ENCODE results near the gene STKLD1.

Gene STKLD1

DNA sequence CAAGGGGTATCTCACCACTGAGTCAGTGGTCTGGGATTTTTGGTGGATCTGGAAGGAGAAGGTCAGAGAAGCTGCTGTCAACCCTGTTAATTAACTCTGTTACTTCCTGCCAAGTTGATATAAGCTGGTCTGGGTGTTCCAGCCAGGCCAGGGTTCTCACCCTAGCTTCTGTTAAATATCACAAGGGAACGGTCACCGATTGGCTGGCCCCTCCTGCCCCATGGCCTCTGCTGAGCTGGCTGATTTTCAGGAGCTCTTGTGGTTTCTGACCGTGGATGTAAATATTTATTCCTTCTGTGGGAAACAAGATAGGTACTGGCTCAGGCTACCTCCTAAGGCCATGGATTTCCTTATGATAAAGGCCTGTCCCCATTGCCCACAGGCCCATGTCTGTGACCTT is 47.0 kb downstream of the STKLD1 start:
- no peaks in the 10 kb centered on the region for H3K4me1 ChIP-seq
- H3K27ac ChIP-seq, result no peak overlapping the region
- no peaks in the 10 kb centered on the region for H3K36me3 ChIP-seq (ENCODE audit: control insufficient read depth, insufficient read depth, low read length)
- H3K9ac ChIP-seq, result no peak overlapping the region
- H3K4me3 ChIP-seq (ENCODE audit: low read depth, low read length), result no peak overlapping the region
- no peaks in the 10 kb centered on the region for H3K9me3 ChIP-seq (ENCODE audit: control insufficient read depth, low read length)
- H3K27me3 ChIP-seq (ENCODE audit: control insufficient read depth, insufficient read depth, low read length), result no peaks in the 10 kb centered on the region
- TF ChIP-seq, protein P1, sequence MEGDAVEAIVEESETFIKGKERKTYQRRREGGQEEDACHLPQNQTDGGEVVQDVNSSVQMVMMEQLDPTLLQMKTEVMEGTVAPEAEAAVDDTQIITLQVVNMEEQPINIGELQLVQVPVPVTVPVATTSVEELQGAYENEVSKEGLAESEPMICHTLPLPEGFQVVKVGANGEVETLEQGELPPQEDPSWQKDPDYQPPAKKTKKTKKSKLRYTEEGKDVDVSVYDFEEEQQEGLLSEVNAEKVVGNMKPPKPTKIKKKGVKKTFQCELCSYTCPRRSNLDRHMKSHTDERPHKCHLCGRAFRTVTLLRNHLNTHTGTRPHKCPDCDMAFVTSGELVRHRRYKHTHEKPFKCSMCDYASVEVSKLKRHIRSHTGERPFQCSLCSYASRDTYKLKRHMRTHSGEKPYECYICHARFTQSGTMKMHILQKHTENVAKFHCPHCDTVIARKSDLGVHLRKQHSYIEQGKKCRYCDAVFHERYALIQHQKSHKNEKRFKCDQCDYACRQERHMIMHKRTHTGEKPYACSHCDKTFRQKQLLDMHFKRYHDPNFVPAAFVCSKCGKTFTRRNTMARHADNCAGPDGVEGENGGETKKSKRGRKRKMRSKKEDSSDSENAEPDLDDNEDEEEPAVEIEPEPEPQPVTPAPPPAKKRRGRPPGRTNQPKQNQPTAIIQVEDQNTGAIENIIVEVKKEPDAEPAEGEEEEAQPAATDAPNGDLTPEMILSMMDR (IDR thresholded peaks at IDR 0.05), result no peak
- no peak overlapping the region for H3K4me2 ChIP-seq (ENCODE audit: low read length)
- H3K79me2 ChIP-seq, result no peaks in the 10 kb centered on the region
- H2AFZ ChIP-seq, result no peak overlapping the region

DNA sequence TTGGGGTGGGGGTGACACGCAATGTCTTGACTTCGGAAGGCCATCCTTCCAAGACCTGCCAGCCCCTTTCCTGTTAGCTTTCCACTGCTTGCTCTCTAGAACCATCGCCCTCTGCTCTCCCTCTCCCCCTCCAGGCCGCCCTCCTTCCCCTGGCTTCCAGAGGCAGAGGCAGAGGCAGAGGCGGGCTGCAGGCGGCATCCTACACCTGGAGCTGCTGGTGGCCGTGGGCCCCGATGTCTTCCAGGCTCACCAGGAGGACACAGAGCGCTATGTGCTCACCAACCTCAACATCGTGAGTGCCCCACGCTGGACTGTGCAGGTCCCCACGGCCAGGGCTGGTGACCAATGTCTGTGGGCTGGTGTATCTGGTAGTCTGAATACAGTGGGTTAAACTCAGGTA is 48.0 kb downstream of the STKLD1 start:
- Histone ChIP-seq H3K9me3 (ENCODE audit: control insufficient read depth, low read length) (no peaks in the 10 kb centered on the region), H3K79me2 (no peaks in the 10 kb centered on the region), H2AFZ (no peak overlapping the region), H3K4me2 (ENCODE audit: low read length) (no peak overlapping the region), H3K4me1 (no peaks in the 10 kb centered on the region), H3K27me3 (ENCODE audit: control insufficient read depth, insufficient read depth, low read length) (no peaks in the 10 kb centered on the region), H3K9ac (no peak overlapping the region), H3K36me3 (ENCODE audit: control insufficient read depth, insufficient read depth, low read length) (no peaks in the 10 kb centered on the region), H3K4me3 (ENCODE audit: low read depth, low read length) (no peak overlapping the region), H3K27ac (no peak overlapping the region)
- TF ChIP-seq, protein P1 (IDR thresholded peaks at IDR 0.05), result no peak

DNA sequence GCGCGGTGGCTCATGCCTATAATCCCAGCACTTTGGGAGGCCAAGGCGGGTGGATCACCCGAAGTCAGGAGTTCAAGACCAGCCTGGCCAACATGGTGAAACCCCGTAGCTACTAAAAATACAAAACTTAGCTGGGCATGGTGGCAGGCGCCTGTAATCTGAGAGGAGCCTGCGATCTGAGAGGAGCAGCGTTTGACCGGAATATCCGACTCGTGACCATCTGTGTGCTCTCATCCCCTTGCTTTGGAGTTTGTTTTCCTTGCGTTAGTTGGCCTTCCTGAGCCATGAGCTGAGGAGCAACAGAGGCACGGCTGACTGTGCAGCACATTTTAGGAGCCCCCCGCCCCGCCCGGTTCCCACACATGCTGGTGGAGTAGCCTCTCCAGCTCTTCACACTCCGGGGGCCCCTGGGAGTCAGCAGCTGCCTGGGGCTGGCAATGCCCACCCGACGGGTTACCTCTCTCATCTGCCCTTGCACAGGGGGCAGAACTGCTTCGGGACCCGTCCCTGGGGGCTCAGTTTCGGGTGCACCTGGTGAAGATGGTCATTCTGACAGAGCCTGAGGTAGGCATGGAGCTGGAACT is 49.0 kb downstream of the STKLD1 start:
- Histone ChIP-seq H3K27me3 (ENCODE audit: control insufficient read depth, insufficient read depth, low read length) (no peaks in the 10 kb centered on the region), H3K27ac (no peak overlapping the region), H3K4me2 (ENCODE audit: low read length) (no peak overlapping the region), H3K79me2 (no peaks in the 10 kb centered on the region), H3K4me3 (ENCODE audit: low read depth, low read length) (no peak overlapping the region), H3K9me3 (ENCODE audit: control insufficient read depth, low read length) (no peaks in the 10 kb centered on the region), H3K9ac (no peak overlapping the region), H3K4me1 (no peaks in the 10 kb centered on the region), H3K36me3 (ENCODE audit: control insufficient read depth, insufficient read depth, low read length) (no peaks in the 10 kb centered on the region), H2AFZ (no peak overlapping the region)
- TF ChIP-seq, protein P1 (IDR thresholded peaks at IDR 0.05), result no peak

DNA sequence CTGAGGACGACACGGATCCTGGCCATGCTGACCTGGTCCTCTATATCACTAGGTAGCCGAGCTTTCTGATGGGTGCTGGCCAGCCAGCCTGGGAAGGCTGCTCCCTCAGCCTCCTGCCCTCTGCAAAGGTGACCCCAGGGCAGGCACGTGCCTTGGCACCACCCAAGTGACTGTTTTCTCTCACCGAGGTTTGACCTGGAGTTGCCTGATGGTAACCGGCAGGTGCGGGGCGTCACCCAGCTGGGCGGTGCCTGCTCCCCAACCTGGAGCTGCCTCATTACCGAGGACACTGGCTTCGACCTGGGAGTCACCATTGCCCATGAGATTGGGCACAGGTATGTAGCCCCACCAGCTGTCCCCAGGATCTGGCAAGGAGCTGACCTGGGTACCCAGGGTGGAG is 49.8 kb downstream of the STKLD1 start:
- H3K36me3 ChIP-seq (ENCODE audit: control insufficient read depth, insufficient read depth, low read length), result no peaks in the 10 kb centered on the region
- H3K9me3 ChIP-seq (ENCODE audit: control insufficient read depth, low read length), result no peaks in the 10 kb centered on the region
- H3K79me2 ChIP-seq, result no peaks in the 10 kb centered on the region
- no peak overlapping the region for H2AFZ ChIP-seq
- no peaks in the 10 kb centered on the region for H3K27me3 ChIP-seq (ENCODE audit: control insufficient read depth, insufficient read depth, low read length)
- no peak overlapping the region for H3K4me2 ChIP-seq (ENCODE audit: low read length)
- no peaks in the 10 kb centered on the region for H3K4me1 ChIP-seq
- TF ChIP-seq, protein P1 (IDR thresholded peaks at IDR 0.05), result no peak
- no peak overlapping the region for H3K9ac ChIP-seq
- no peak overlapping the region for H3K4me3 ChIP-seq (ENCODE audit: low read depth, low read length)
- no peak overlapping the region for H3K27ac ChIP-seq

DNA sequence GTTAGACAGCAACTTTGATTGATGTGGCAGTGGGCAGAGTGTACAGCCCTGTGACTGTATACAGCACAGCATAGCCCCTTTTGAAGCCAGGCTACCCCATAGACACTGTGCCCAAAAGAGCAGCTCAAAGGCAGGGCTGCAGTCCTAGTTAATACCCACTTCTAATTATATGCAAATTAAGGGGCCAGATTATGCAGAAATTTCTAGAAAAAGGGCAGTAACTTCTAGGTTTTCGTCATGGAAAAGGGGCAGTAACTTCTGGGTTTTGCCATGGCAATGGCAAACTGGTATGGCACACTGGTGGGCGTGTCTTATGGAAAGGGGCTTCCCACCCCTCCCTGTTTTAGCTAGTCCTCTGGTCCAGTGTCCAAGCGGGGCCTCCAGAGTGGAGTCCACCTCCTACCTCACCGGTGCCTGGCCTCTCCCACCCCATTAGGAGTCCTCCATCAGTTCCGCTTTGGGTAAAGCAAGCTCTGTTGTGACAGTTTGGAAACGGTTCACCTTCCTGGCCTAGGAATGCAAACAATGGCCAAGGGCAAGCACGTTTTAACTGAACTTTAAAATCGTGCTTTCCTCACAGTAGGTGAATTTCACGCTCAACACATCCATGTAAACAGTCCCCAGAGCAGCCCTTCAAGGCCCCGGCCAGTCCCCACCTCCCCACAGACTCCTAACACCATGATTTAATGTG is 51.6 kb downstream of the STKLD1 start:
- Histone ChIP-seq H3K9me3 (ENCODE audit: control insufficient read depth, low read length) (no peaks in the 10 kb centered on the region), H2AFZ (peak overlapping the region; percentile 46), H3K36me3 (ENCODE audit: control insufficient read depth, insufficient read depth, low read length) (no peaks in the 10 kb centered on the region), H3K27ac (peak overlapping the region; percentile 51), H3K9ac (no peak overlapping the region), H3K4me2 (ENCODE audit: low read length) (peak overlapping the region; percentile 72), H3K27me3 (ENCODE audit: control insufficient read depth, insufficient read depth, low read length) (no peaks in the 10 kb centered on the region), H3K4me1 (no peaks in the 10 kb centered on the region), H3K4me3 (ENCODE audit: low read depth, low read length) (no peak overlapping the region), H3K79me2 (no peaks in the 10 kb centered on the region)
- TF ChIP-seq, protein P1 (IDR thresholded peaks at IDR 0.05), result no peak
